Thoracic aorta (tissue), 2 donors: Measurements from ENCODE around the gene TMEM9. TPM values are rescaled to one million over a fixed set of nuclear protein-coding genes. Genes with fewer than 3 reads are reported as not detected.
"Not testable (repeated sequence)": the region's sequence is repeated elsewhere in the genome, so short reads cannot be mapped to it uniquely, and the experiment has no call there.

ENCODE experiments used
- ATAC-seq: fragments of 150-250 bp; one replicate; pipeline ENCODE4 v1.8.0; 2017; ENCODE audit warnings: low read depth; ENCODE audit not compliant: insufficient number of reproducible peaks, low FRiP score
- DNase-seq: peaks from one replicate; pipeline ENCODE4 v3.0.0-alpha.2; 2020; ENCODE audit warnings: low spot score
- H3K27ac ChIP-seq, 2 donors: fragments of 200-600 bp; sonication (generic); 1 replicate in 1 of 2; 2 replicates in 1 of 2; pipeline ENCODE4 v1.5.1; 2016; ENCODE audit warnings: mild to moderate bottlenecking in 2 of 2, moderate library complexity in 2 of 2
- H3K27me3 ChIP-seq: fragments of 200-600 bp; sonication (generic); replicated peaks from 2 replicates; pipeline ENCODE4 v1.6.0; 2016; ENCODE audit warnings: mild to moderate bottlenecking; ENCODE audit not compliant: insufficient read depth
- H3K36me3 ChIP-seq: fragments of 200-600 bp; sonication (generic); one replicate; pipeline ENCODE4 v1.5.1; 2016
- H3K4me1 ChIP-seq, 2 donors: fragments of 200-600 bp; sonication (generic); 1 replicate in 1 of 2; 2 replicates in 1 of 2; pipeline versions ENCODE4 v1.5.1 to v1.6.0; 2016; ENCODE audit warnings: low read depth in 2 of 2, mild to moderate bottlenecking in 1 of 2; ENCODE audit not compliant: control insufficient read depth in 1 of 2
- H3K4me3 ChIP-seq: fragments of 200-600 bp; sonication (generic); 2 replicates; pipeline ENCODE4 v1.5.1; 2016; ENCODE audit warnings: mild to moderate bottlenecking
- H3K9me3 ChIP-seq: fragments of 200-600 bp; sonication (generic); 2 replicates; pipeline ENCODE4 v1.5.1; 2016
- total RNA-seq, 2 donors: library from RNA; depleted of rRNA; stranded (reverse); fragments of >200 nt; gene quantifications; one replicate each; pipeline versions ENCODE4 v1.1.0 to v1.2.3, GENCODE V29; 2016
- TF ChIP-seq, protein P1 (sequence below): fragments of 200-600 bp; sonication (generic); IDR thresholded peaks from one replicate; pipeline ENCODE4 v1.5.1; 2019; ENCODE audit warnings: antibody characterized with exemption

Gene TMEM9
- total RNA-seq, 2 donors from 2014 or later = 30.0 to 58.2 TPM

DNA sequence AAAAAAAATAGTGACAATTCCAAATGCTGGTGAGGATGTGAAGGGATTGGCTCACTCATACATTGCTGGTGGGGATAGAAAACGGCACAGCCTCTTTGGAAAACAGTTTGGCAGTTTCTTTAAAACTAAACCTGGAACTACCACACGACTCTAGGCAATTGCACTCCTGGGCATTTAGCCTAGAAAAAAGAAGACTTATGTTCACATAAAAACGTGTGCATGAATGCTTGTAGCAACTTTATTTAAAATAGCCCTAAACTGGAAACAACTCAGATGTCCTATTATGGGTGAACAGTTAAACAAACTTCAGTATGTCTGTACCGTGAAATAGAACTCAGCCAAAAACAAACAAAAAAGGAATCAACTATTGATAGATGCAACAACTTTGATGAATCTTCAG, 9.4 kb upstream of the TMEM9 start:
- no peak overlapping the region for H3K27ac ChIP-seq
- ATAC-seq (no peak), DNase-seq (no peak)
- H3K9me3 ChIP-seq = no peaks in the 10 kb centered on the region
- no peaks in the 10 kb centered on the region for H3K36me3 ChIP-seq
- H3K4me3 ChIP-seq = no peak overlapping the region
- TF ChIP-seq, protein P1, sequence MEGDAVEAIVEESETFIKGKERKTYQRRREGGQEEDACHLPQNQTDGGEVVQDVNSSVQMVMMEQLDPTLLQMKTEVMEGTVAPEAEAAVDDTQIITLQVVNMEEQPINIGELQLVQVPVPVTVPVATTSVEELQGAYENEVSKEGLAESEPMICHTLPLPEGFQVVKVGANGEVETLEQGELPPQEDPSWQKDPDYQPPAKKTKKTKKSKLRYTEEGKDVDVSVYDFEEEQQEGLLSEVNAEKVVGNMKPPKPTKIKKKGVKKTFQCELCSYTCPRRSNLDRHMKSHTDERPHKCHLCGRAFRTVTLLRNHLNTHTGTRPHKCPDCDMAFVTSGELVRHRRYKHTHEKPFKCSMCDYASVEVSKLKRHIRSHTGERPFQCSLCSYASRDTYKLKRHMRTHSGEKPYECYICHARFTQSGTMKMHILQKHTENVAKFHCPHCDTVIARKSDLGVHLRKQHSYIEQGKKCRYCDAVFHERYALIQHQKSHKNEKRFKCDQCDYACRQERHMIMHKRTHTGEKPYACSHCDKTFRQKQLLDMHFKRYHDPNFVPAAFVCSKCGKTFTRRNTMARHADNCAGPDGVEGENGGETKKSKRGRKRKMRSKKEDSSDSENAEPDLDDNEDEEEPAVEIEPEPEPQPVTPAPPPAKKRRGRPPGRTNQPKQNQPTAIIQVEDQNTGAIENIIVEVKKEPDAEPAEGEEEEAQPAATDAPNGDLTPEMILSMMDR = no peak
- H3K27me3 ChIP-seq = no peaks in the 10 kb centered on the region
- H3K4me1 ChIP-seq = no peaks in the 10 kb centered on the region

DNA sequence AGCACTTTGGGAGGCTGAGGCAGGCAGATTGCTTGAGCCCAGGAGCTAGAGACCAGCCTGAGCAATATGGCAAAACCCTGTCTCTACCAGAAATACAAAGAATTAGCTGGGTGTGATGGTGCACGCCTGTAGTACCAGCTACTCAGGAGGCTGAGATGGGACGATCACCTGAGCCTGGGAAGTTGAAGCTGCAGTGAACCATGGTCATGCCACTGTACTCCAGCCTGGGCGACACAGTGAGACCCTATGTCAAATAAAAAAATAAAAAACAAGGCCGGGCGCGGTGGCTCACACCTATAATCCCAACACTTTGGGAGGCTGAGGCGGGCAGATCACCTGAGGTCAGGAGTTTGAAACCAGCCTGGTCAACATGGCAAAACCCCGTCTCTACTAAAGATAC, 8.8 kb upstream of the TMEM9 start:
- not testable (repeated sequence) for ATAC-seq, DNase-seq, H3K9me3 ChIP-seq, H3K4me3 ChIP-seq, H3K27me3 ChIP-seq, H3K27ac ChIP-seq, H3K36me3 ChIP-seq, H3K4me1 ChIP-seq

DNA sequence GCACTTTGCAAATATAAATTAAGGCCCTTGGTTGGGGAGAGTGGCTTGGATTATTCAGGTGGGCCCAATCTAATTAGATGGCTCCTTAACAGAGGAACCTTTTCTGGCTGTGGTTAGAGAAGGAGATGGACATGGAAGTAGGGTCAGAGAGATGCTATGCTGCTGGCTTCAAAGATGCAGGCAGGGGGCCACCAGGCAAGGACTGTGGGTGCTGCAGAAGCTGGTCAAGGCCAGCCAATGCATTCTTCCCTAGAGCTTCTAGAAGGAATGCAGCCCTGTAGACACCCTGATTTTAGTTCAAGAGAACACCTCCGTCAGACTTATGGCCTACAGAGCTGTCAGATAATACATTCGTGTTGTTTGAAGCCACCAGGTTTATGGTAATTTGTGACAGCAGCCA, 3.7 kb upstream of the TMEM9 start:
- TF ChIP-seq, protein P1 = no peak
- no peak for DNase-seq
- H3K36me3 ChIP-seq = no peaks in the 10 kb centered on the region

DNA sequence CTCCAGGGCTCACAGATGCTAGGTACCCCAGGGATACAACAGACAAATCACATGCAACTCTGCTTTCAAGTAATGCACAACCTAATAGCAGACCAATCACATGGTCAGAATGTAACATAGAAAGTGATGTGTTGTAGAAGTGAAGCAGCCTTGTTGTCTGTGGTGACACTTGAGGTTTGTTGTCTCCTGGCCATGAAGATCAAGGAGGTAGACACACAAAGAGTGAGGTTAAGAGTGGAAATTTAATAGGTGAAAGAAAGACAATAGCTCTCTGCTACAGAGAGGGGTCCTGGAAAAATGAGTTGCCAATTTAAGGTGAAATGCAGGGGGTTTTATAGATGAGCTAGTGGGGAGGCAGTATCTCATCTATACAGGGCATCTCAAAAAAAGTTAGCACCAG, 2.5 kb upstream of the TMEM9 start:
- TF ChIP-seq, protein P1 = no peak
- no peak for ATAC-seq

More for the DNA sequence above, 3.7 kb upstream of the TMEM9 start:
- Histone ChIP-seq H3K4me3 (no peak overlapping the region), H3K9me3 (no peaks in the 10 kb centered on the region), H3K4me1 (peaks cover 9 to 13% of the 10 kb centered on the region in 2 donors), H3K27me3 (no peaks in the 10 kb centered on the region), H3K27ac (no peak overlapping the region)
- no peak for ATAC-seq

DNA sequence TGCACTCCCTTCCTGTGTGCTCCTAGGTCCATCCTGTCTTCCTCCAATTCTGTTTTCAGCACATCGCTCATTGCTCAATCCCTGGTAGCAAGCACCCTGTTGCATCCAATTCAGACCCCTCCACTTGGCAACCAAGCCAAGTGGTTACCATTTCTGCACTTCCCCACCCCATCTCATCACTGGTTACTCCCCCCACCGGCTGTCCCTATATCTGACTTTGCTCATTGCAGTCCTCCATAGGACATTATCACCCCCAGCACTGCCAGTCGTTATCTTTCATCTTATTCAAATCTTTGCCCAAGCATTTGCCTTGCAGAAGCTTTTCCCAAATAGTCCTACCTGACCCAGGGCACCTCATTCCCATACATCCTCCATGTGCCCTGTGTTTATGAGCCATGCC, 2.1 kb upstream of the TMEM9 start:
- ATAC-seq = no peak
- Histone ChIP-seq H3K27ac (no peak overlapping the region), H3K4me1 (peaks cover 9 to 18% of the 10 kb centered on the region in 2 donors), H3K27me3 (no peaks in the 10 kb centered on the region), H3K9me3 (no peaks in the 10 kb centered on the region), H3K36me3 (no peaks in the 10 kb centered on the region), H3K4me3 (no peak overlapping the region)
- no peak for DNase-seq
- TF ChIP-seq, protein P1 = no peak

More for the DNA sequence above, 2.5 kb upstream of the TMEM9 start:
- no peak for DNase-seq
- no peak overlapping the region for H3K27ac ChIP-seq
- H3K4me1 ChIP-seq = peaks cover 9 to 18% of the 10 kb centered on the region in 2 donors
- no peak overlapping the region for H3K4me3 ChIP-seq
- H3K9me3 ChIP-seq = no peaks in the 10 kb centered on the region
- no peaks in the 10 kb centered on the region for H3K36me3 ChIP-seq
- H3K27me3 ChIP-seq = no peaks in the 10 kb centered on the region

DNA sequence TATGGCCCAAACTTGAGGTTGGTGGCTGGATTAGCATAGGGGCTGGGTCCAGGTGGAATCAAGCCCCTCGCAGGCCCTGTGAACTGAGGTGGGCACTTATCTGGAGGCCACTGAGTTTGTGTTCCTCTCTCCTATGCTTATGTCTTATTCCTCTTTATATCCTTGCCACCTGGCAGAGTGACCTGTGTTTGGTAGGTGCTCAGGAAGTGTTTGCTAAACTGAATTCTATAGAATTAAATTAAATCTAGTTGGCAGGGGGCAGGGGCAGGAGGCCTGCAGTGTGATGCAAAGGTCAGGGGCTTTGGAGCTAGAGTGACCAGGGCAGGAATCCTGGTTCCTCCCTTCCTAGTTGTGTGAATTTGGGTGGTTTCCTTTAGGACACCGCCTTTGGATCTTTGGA, 1.1 kb upstream of the TMEM9 start:
- DNase-seq = no peak
- Histone ChIP-seq H3K4me1 (peaks cover 9 to 18% of the 10 kb centered on the region in 2 donors), H3K4me3 (no peak overlapping the region), H3K27me3 (no peaks in the 10 kb centered on the region), H3K36me3 (no peaks in the 10 kb centered on the region), H3K9me3 (no peaks in the 10 kb centered on the region), H3K27ac (no peak overlapping the region)
- TF ChIP-seq, protein P1 = no peak
- ATAC-seq = no peak
